ENCODE measurements around the gene ZC3H14. TPM values are rescaled to one million over a fixed set of nuclear protein-coding genes. Genes with fewer than 3 reads are reported as not detected.
A peak's percentile ranks its signal among the peaks of the same experiment; 100 is the strongest.

ZC3H14 gene
- total and polyA plus RNA-seq, 9 of the 15 experiments (the other 6 are each of a cell fraction or from before 2014, with no cell fraction given), result 21.1 to 109 (median 45.3) TPM

DNA sequence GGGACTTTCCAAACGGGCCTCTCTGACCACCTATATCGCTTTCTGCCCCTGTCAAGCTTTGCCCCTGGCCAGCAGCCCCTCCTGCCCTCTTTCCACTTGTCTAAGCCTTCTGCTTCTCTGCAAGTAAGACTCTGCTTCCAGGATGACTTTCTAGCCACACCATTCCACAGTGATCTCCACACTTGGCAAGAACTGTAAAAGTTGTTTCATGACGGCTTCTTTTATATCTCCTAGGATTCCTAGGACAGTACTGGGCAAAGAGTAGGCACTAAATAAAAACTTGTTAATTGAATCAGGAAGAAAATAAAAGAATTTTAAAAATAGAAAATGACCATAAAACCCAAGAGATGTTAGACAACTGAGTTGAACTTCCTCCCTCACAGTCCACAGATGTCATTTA, 6.3 kb upstream of the ZC3H14 start (continued):
- TF ChIP-seq ID3 (CRISPR knock-in tag; IDR thresholded peaks at IDR 0.05) (no peak), ID3 (tag; IDR thresholded peaks at IDR 0.05) (no peak), TFE3 (CRISPR knock-in tag; IDR thresholded peaks at IDR 0.05) (no peak), CHD4 (IDR thresholded peaks at IDR 0.05; ENCODE audit: insufficient read depth, insufficient replicate concordance, low read depth, low read length, poor library complexity, severe bottlenecking) (no peak), ZNF395 (CRISPR knock-in tag; IDR thresholded peaks at IDR 0.05) (no peak)

- Histone ChIP-seq H3K9me3 (replicated peaks; ENCODE audit: control insufficient read depth, insufficient read depth, low read depth, low read length) (no peaks in the 10 kb centered on the region), H3K9ac (ENCODE audit: insufficient read depth in 1 of 2, low read depth in 2 of 2, low read length in 2 of 2) (no peak overlapping the region), H3K36me3 (ENCODE audit: control insufficient read depth, insufficient read depth, low read length) (peaks cover 7% of the 10 kb centered on the region; the same call in 1 of the 3 replicates), H3K27me3 (ENCODE audit: control insufficient read depth in 2 of 2, insufficient read depth in 2 of 2, low read length in 2 of 2) (no peaks in the 10 kb centered on the region), H3K4me3 (no peak overlapping the region), H2AFZ (ENCODE audit: low read depth, low read length) (no peak overlapping the region), H4K20me1 (replicated peaks; ENCODE audit: control insufficient read depth, insufficient read depth, low read length) (no peaks in the 10 kb centered on the region), H3K9me1 (ENCODE audit: control insufficient read depth, insufficient read depth, low read length) (no peaks in the 10 kb centered on the region), H3K27ac (ENCODE audit: extremely low read depth, low read depth, low read length) (no peak overlapping the region), H3K4me1 (replicated peaks in 1 of 2; ENCODE audit: control insufficient read depth in 2 of 2, insufficient read depth in 2 of 2, low read length in 2 of 2) (peaks cover 2 to 6% of the 10 kb centered on the region in 2 experiments; a peak in 4 of 5 replicates), H3K79me2 (ENCODE audit: control insufficient read depth, insufficient read depth, low read length) (peaks cover 19% of the 10 kb centered on the region), H3K4me2 (ENCODE audit: insufficient read depth, low read length) (no peak overlapping the region)
- ChIA-PET CTCF (ENCODE audit: low intra/inter-chr PET ratio) (interaction anchor here (0.8 kb wide), 1 partner anchor 68 kb away, joined by 4 read pairs; no protein-coding TSS in a partner anchor), POLR2A (no interaction called here)
- 9% methylated on average over 1 of the region's 1 CpG for WGBS (ENCODE audit: insufficient coverage, low coverage, missing lambda C conversion rate)
- intact Hi-C loops (cut with micrococcal nuclease) (loop anchor here (1.0 to 5.0 kb wide), 4 partner anchors 68 to 538 kb away; no protein-coding TSS in a partner anchor), in situ Hi-C loops (cut with MboI) (loop anchor here (25.0 kb wide), 1 partner anchor 573 kb away; the partner anchor contains the start of gene GALC)
- DNase-seq (ENCODE audit: extremely low read depth in 1 of 4, low spot score in 3 of 4) (no peak), ATAC-seq (no peak), FAIRE-seq (no peak)
- BruUV-seq (replicated peaks), result no TSS peak
- TF ChIP-seq, protein P1, sequence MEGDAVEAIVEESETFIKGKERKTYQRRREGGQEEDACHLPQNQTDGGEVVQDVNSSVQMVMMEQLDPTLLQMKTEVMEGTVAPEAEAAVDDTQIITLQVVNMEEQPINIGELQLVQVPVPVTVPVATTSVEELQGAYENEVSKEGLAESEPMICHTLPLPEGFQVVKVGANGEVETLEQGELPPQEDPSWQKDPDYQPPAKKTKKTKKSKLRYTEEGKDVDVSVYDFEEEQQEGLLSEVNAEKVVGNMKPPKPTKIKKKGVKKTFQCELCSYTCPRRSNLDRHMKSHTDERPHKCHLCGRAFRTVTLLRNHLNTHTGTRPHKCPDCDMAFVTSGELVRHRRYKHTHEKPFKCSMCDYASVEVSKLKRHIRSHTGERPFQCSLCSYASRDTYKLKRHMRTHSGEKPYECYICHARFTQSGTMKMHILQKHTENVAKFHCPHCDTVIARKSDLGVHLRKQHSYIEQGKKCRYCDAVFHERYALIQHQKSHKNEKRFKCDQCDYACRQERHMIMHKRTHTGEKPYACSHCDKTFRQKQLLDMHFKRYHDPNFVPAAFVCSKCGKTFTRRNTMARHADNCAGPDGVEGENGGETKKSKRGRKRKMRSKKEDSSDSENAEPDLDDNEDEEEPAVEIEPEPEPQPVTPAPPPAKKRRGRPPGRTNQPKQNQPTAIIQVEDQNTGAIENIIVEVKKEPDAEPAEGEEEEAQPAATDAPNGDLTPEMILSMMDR (IDR thresholded peaks at IDR 0.05 in 2 of 3, conservative IDR thresholded peaks at IDR 0.05 in 1 of 3; ENCODE audit: insufficient read depth in 2 of 3, low read depth in 1 of 3, low read length in 3 of 3), result peak; percentile 21 to 46 (median 28); a peak in 3 of 6 replicates
These were observed 3.0 kb upstream of the ZC3H14 start for GRCh38 chr14:88559852-88560251.

All from K562 (cell line).